ENCODE measurements around the gene MED15. TPM values are rescaled to one million over a fixed set of nuclear protein-coding genes. Genes with fewer than 3 reads are reported as not detected.

Gene MED15
- total RNA-seq, 1 donor = 36.9 TPM

- Histone ChIP-seq H3K4me3 (ENCODE audit: insufficient read depth, low read length) (peak overlapping the region; percentile 28), H3K27ac (ENCODE audit: low read depth, low read length) (peak overlapping the region; percentile 99), H3K36me3 (ENCODE audit: insufficient read depth, low read length) (peaks cover 45% of the 10 kb centered on the region), H4K20me1 (ENCODE audit: insufficient read depth, low read length) (peaks cover 55% of the 10 kb centered on the region), H2AFZ (ENCODE audit: low read length) (no peak overlapping the region), H3K4me1 (ENCODE audit: insufficient read depth, low read length) (peaks cover 72% of the 10 kb centered on the region), H3K4me2 (ENCODE audit: insufficient read depth, low read length) (peak overlapping the region; percentile 70), H3K79me2 (ENCODE audit: insufficient read depth, low read length) (peaks cover 78% of the 10 kb centered on the region), H3K9me3 (ENCODE audit: low read depth, low read length) (no peaks in the 10 kb centered on the region), H3K27me3 (ENCODE audit: insufficient read depth, low read length) (no peaks in the 10 kb centered on the region)
- TF ChIP-seq, protein P1, sequence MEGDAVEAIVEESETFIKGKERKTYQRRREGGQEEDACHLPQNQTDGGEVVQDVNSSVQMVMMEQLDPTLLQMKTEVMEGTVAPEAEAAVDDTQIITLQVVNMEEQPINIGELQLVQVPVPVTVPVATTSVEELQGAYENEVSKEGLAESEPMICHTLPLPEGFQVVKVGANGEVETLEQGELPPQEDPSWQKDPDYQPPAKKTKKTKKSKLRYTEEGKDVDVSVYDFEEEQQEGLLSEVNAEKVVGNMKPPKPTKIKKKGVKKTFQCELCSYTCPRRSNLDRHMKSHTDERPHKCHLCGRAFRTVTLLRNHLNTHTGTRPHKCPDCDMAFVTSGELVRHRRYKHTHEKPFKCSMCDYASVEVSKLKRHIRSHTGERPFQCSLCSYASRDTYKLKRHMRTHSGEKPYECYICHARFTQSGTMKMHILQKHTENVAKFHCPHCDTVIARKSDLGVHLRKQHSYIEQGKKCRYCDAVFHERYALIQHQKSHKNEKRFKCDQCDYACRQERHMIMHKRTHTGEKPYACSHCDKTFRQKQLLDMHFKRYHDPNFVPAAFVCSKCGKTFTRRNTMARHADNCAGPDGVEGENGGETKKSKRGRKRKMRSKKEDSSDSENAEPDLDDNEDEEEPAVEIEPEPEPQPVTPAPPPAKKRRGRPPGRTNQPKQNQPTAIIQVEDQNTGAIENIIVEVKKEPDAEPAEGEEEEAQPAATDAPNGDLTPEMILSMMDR (IDR thresholded peaks at IDR 0.05; ENCODE audit: extremely low read depth, low read depth, low read length) = peak; percentile 41
- DNase-seq (ENCODE audit: insufficient read length, low spot score, missing footprints) = peak; percentile 72
Measured at GRCh38 chr22:20551805-20552442, 44.5 kb downstream of the MED15 start.

- H3K79me2 ChIP-seq (ENCODE audit: insufficient read depth, low read length) = peaks cover 78% of the 10 kb centered on the region
- peak overlapping the region; percentile 28 for H3K4me3 ChIP-seq (ENCODE audit: insufficient read depth, low read length)
- peak overlapping the region; percentile 70 for H3K4me2 ChIP-seq (ENCODE audit: insufficient read depth, low read length)
- peak; percentile 91 for DNase-seq (ENCODE audit: insufficient read length, low spot score, missing footprints)
- no peaks in the 10 kb centered on the region for H3K27me3 ChIP-seq (ENCODE audit: insufficient read depth, low read length)
- TF ChIP-seq, protein P1 (IDR thresholded peaks at IDR 0.05; ENCODE audit: extremely low read depth, low read depth, low read length) = no peak
- H4K20me1 ChIP-seq (ENCODE audit: insufficient read depth, low read length) = peaks cover 55% of the 10 kb centered on the region
- peaks cover 47% of the 10 kb centered on the region for H3K36me3 ChIP-seq (ENCODE audit: insufficient read depth, low read length)
- H2AFZ ChIP-seq (ENCODE audit: low read length) = no peak overlapping the region
- peak overlapping the region; percentile 99 for H3K27ac ChIP-seq (ENCODE audit: low read depth, low read length)
- H3K9me3 ChIP-seq (ENCODE audit: low read depth, low read length) = no peaks in the 10 kb centered on the region
- peaks cover 71% of the 10 kb centered on the region for H3K4me1 ChIP-seq (ENCODE audit: insufficient read depth, low read length)
Measured at GRCh38 chr22:20552443-20553401, 45.3 kb downstream of the MED15 start.

DNA sequence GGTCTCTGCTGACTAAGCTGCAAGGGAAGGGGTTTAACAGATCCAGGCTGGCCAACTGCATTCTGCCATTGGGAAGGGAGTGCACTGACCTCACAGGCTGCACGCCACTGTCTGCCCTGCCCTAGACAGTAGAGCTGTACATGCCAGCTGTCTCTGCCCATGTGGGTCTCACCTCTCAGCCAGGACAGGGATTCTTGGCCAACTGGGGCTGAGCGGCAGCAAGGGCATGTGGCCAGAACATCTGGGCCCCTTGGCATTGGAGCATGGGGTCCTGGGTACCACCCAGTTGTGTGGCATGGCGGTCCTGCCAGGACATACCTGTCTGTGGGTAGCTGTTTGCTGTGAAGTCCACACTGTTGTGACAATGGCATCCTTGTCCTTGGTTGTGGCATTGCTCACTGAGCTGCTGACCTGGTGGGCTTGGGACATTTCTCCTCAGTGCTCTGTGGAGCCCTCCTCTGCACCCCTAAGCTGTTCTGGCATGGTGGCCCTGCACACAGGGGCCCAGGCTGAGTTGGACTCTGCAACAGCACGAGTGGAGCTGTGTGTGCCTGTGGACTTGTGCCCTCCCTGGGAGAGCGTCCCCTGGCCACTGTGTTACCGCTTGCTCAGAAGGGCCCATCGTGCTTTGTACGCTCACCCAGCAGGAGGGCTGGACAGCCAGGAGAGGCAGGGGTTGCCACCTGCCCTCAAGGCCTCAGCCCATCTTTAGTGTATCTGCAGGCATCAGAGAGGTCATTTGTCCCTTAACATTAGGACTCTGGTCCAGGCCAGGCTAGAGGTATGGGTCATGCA is 46.7 kb downstream of the MED15 start:
- no peak overlapping the region for H3K4me3 ChIP-seq (ENCODE audit: insufficient read depth, low read length)
- no peak overlapping the region for H2AFZ ChIP-seq (ENCODE audit: low read length)
- peak overlapping the region; percentile 99 for H3K27ac ChIP-seq (ENCODE audit: low read depth, low read length)
- H3K4me1 ChIP-seq (ENCODE audit: insufficient read depth, low read length) = peaks cover 63% of the 10 kb centered on the region
- no peak overlapping the region for H3K4me2 ChIP-seq (ENCODE audit: insufficient read depth, low read length)
- TF ChIP-seq, protein P1 (IDR thresholded peaks at IDR 0.05; ENCODE audit: extremely low read depth, low read depth, low read length) = no peak
- H3K9me3 ChIP-seq (ENCODE audit: low read depth, low read length) = no peaks in the 10 kb centered on the region
- H4K20me1 ChIP-seq (ENCODE audit: insufficient read depth, low read length) = peaks cover 52% of the 10 kb centered on the region
- H3K36me3 ChIP-seq (ENCODE audit: insufficient read depth, low read length) = peaks cover 59% of the 10 kb centered on the region
- peaks cover 76% of the 10 kb centered on the region for H3K79me2 ChIP-seq (ENCODE audit: insufficient read depth, low read length)
- no peaks in the 10 kb centered on the region for H3K27me3 ChIP-seq (ENCODE audit: insufficient read depth, low read length)
- DNase-seq (ENCODE audit: insufficient read length, low spot score, missing footprints) = no peak

Measured in osteoblast (primary cell).